ENCODE results near the gene STAMBPL1.
"Not testable (repeated sequence)": the region's sequence is repeated elsewhere in the genome, so short reads cannot be mapped to it uniquely, and the experiment has no call there.

Gene STAMBPL1

DNA sequence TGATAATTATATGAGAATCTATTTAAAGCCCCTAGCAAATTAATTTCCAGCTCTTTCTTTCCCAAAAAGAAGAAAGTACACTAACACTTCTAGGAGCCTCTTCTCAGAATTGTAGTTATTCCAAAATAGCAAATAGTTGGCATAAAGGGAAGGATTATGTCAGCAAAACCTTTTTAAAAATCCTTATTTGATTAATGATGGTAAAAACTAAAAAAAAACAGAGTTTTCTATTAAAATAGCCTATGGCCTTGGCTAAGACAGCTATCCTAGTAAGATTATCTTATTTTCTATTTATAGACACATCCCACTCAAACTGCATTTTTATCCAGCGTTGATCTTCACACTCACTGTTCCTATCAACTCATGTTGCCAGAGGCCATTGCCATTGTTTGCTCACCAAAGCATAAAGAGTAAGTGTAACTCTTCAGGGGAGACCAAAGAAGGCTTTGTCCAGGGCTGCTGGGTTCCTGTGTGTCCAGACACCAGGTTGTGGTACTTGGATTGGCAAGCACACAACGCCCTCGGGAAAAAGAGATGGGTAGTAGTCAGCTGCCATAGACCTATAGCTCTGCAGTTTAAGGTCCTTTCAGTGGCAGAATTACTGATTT lies 41.0 kb downstream of the STAMBPL1 start:
- DNase-seq (ENCODE audit: low read depth): no peak

DNA sequence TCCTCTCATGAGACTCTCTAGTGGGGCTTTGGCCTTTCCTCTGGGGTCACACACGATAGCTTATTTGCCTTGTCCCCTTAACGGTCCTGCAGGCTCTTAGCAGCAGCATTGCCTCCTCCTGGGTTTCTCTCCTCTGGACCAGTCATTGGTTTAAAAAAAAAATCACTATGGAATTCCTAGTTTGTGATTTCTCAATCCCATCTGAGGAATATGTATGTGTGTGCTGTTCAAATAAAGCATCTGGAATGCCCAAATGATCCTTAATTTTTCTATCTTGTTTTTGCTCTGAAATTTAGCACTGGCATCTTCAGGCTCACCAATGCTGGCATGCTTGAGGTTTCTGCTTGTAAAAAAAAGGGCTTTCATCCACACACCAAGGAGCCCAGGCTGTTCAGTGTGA lies 42.0 kb downstream of the STAMBPL1 start:
- DNase-seq (ENCODE audit: low read depth): no peak

DNA sequence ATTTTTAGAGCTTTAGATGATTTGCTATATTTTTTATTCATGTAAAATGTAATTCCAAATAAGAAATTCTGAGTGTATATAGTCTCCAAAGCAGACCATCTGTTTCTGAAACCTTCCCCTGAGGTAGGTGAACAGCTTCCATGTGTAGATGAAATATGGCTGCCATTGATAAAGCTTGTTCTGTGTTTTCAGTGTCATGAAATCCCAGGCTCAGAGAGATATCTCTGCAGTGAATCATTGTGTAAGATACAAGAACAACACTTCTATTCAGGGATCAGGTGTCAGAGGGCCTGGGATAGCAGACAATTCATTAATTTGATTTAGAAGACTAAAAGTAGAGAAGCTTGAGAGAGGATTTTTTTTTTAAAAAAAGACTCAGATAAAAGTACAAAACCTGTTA lies 43.5 kb downstream of the STAMBPL1 start:
- no peak for DNase-seq (ENCODE audit: low read depth)

DNA sequence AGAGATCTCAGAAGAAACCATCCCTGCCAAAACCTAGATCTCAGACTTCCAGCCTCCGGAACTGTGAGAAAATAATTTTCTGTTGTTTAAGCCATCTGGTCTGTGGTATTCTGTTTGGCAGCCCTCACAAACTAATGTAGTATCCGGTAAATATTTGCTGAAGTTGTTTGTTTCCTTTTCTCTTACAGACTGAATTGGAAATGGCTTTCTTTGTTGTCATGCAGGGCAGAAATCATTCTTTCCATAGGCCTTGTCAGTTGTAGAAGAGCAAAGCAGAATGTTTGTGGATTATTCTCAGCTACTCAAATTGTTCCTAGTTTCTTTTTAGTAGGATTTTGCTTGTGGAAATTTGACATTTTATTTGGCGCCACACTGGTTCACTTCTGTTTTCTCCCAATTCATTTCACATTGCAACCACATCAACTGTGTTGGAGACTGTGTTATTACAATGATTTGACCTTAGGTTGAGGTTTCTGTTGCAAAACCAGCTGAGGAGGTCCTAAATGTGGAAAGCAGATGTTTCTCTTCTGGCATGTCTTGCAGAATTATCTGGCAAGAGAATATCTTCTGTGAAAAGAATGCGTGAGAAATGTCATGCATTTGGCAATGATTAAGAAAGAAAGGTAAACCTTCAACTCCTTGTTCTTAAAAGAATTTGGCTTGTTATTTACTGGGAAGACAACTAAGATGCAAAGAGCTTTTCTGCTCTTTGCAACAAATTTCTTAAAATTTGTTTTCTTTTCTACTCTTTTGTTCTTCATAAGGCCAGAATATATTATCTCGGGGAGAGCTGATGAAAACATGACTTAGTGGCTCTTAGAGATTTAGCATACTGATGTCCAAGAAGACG lies 46.7 kb downstream of the STAMBPL1 start:
- DNase-seq (ENCODE audit: low read depth): peak; percentile 54

DNA sequence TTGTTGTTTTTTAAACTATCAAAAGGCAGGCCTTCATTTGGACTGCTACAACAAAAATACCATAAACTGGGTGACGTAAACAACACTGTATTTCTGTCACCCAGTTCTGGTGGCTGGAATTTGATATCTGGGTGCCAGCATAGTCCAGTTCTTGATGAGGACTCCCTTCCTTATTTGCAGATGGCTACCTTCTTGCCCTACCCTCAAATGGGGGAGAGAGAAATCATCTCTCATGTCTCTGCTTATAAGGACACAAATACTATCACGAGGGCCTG lies 47.3 kb downstream of the STAMBPL1 start:
- DNase-seq (ENCODE audit: low read depth): no peak

DNA sequence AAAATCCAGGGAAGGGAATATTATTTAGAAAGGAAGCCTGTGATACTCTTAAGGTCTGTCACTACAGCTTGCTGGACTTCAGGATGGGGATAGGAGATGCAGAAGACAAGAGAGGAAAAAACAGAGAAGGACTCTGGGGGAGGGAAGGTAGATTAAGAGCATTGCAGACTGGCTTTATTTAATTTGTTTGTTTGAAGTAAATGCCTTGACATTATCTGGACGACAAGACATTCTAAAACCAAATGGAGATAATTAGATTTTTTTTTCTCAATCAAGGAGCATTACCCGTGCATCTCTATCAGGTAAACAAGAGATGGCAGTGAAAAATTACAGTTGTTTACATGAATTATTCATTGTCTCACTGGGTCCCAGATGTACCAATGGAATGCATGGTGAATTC lies 48.2 kb downstream of the STAMBPL1 start:
- DNase-seq (ENCODE audit: low read depth): no peak

DNA sequence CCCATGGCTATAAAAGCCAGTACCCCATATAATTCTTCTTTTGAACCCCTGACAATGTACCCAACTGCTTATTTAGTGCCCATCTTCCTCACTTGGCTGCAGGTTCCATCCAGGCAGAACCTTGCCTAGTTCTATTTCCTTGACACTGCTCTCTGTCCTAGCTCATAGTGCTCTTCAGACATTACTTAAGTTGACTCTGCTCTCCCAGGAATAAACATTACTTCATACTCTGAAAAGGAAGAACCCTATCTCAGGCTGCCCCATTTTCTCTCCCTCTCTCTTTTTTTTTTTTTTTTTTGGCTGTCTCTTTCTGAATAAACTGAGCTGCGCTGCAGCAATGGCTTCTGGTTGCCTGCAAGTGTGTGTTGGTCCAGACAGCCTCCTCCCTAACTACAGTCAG lies 51.5 kb downstream of the STAMBPL1 start:
- no peak for DNase-seq (ENCODE audit: low read depth)

DNA sequence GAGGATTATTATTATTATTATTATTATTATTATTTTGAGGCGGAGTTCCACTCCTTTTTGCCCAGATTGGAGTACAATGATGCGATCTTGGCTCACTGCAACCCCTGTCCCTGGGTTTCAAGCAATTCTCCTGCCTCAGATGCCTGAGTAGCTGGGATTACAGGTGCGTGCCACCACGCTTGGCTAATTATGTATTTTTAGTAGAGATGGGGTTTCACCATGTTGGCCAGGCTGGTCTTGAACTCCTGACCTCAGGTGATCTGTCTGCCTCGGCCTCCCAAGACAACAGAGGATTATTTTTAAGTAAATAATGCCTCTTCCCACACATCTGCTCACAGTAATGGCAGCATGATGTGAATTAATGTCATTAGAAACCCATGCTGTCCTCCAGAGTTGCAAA lies 52.0 kb downstream of the STAMBPL1 start:
- not testable (repeated sequence) for DNase-seq (ENCODE audit: low read depth)

DNA sequence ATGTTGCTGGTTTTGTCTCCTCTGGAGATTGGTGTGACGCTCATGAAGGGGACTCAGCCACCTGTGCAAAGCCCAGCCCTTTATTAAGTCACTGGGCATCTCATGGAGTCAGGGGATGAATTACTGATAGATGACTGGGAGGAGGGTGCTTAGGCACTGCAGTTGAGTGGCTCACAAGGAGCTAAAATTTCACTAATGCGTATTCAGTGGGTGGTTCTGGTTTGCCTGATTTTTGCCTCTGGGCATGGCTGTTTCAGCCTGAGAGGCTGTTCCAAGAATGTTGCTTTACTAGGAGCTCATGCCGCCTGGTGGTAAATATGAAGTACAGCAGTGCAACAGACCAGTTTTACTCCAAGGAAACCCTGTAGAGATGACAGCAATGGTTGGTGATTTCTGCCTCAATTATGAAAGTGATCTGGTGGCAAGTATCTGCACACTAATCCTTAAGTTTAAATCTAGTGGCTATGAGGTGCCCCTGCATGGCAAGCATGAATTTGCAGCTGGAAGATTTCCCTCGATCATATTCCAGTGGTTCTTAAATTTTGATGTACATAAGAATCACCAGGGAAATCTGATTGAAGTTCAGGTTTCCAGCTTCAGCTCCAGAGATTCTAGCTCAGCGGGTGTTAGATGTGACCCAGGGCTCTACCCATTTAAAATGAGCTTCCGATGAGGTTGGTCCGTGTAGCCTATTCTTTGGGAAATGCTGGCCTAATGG lies 52.7 kb downstream of the STAMBPL1 start:
- peak; percentile 56 for DNase-seq (ENCODE audit: low read depth)

DNA sequence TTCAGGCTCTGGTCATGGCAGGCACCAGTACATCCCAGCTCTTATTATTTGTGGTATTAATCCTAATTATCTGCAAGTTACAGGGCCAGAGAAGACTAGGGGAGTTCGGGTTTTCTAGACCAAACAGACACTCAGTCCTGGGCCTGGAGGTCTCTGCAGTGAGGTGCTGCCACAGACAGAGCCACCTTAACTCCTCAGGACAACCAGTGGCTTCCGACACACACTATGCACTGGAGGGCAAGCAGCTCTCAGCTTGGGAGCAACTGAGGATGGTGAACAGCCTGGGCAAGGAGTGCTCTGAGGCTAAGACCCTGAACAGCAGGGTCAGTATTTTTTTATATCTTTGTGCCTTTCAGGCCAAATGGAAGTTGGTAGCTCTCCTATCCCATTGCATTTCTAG lies 53.5 kb downstream of the STAMBPL1 start:
- DNase-seq (ENCODE audit: low read depth): no peak

DNA sequence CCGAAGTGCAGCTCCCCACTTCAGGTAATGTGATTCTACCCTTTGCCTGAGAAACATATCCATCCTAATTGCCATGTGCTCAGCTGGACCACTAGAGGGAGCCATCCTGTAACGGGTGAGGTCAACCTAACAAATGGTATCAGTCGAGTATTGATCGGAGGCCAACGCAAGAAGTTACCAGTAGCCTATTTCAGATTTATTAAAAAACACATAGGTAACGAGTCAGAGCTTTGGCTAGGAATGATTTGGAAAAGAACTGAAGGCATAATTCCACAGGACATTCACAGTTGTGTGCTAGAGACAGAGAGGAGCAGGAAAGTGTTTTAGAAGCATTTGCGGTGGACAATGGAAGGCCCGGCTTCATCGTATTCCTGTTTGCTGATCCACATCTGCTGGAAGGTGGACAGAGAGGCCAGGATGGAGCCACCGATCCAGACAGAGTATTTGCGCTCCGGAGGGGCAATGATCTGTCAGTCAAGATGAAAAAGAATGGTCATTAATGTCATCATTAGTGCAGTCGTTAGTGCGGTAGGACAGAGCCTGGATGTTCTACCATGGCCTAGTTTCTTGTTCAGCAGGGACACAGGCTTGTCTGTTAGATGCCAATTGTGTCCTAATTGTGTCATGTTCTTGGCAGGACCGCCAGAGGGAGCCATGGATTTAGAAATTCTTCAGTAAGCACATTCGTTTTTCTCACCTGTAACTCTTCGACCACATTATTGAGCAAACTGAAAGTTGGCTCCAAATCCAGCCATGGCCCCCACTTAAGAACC lies 55.0 kb downstream of the STAMBPL1 start:
- no peak for DNase-seq (ENCODE audit: low read depth)

DNA sequence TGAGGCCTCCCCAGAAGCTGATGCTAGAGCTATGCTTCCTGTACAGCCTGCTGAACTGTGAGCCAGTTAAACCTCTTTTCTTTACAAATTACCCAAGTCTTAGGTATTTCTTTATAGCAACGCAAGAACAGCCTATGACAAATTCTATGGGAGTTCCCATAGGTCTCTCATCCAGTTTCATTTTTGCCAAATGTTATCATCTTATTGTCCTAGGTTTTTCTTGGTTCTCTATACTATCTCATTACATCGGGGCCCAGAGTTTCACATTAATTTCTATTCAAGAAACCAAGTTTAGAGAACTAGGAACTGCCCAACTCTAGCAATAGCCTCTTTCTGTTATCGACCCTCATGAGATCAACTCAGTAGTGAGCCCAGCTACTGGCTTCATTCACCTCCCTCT lies 56.6 kb downstream of the STAMBPL1 start:
- DNase-seq (ENCODE audit: low read depth): no peak

DNA sequence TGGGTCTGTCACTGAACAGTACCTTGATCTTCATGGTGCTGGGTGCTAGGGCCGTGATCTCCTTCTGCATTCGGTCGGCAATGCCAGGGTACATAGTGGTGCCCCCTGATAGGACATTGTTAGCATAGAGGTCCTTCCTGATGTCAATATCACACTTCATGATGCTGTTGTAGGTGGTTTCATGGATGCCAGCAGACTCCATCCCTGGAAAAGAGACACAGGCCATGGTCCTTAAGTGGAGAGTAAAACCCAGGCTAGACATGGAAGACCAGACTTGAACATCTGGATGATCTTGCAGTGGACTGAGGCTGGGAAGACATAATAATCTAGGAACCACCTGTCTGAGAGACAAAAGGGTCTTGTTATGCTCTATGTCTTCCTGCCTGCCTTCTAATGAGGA lies 58.0 kb downstream of the STAMBPL1 start:
- DNase-seq (ENCODE audit: low read depth): no peak

DNA sequence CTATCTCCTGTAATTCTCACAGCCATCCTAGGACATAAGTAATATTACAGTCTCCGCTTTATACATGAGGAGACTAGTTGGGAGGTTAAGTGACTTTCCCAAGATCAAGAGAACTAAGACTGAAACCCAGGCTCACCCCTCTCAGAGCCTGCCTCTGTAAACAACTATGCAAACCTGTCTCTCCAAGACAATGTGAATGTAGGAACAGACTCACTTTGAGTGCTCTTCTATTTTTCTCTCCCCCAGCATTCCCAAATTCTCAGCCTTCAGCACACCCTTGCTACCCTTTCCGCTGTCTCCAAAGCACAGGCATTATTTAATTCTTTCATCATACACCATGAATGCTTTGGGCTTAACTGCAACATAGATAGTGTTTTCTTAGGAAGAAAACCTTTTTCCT lies 58.9 kb downstream of the STAMBPL1 start:
- no peak for DNase-seq (ENCODE audit: low read depth)

DNA sequence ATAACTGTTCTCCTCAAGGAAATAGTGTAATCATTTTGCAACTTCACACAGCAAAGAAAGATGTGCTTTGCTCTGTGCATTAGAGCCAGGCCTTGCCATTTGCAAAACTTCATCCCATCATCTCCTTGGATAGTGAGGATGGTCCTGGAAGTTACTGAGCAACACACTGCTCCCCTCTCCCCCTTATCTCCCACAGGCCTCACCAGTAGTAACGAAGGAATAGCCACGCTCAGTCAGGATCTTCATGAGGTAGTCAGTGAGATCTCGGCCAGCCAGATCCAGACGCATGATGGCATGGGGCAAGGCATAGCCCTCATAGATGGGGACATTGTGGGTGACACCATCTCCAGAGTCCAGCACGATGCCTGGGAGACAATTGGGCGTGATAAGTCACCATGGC lies 61.0 kb downstream of the STAMBPL1 start:
- DNase-seq (ENCODE audit: low read depth): no peak

DNA sequence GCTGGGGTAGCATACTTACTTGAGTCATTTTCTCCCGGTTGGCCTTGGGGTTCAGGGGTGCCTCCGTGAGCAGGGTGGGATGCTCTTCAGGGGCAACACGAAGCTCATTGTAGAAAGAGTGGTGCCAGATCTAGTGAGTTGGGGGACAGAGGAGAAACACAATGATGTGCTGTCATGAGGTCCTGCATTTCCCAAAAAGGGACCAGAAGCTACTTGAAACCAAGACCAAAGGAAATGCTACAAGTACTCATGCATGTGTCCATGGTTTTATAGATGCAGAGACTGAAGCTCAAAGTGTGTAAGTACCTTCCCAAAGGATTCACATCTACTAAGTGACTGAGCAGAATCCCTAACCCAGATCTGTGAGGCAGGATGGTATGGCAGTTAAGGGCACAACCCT lies 63.7 kb downstream of the STAMBPL1 start:
- no peak for DNase-seq (ENCODE audit: low read depth)

DNA sequence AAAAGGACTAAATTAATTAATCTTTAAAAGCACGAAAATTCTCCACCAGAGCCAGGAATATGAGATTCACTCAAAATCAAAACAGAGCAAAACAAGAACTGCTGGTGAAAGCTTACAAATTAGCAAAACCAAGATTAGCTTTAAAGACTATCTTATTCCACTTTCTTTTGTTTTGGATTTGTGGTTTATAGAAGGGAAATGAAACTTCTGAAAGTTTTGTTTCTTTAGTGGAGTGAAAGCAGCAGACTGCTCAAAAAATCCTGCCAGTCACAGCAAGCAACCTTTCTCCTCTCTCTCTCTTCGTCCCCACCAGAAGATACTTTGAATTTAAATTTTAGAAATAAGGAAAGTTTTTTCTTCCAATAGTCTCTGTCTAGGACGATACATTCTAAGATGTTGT lies 64.8 kb downstream of the STAMBPL1 start:
- no peak for DNase-seq (ENCODE audit: low read depth)

DNA sequence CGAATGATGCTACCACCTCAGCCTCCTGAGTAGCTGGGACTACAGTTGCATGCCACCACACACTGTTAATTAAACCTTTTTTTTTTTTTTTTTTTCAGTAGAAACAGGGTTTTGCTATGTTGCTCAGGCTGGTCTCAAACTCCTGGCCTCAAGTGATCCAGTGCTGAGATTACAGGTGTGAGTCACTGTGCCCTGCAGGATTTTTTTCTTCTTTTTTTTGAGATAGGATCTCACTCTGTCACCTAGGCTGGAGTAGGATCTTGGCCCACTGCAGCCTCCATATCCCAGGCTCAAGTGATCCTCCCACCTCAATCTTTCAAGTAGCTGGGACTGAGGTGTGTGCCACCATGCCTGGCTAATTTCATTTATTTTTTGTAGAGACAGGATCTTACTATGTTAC lies 66.2 kb downstream of the STAMBPL1 start:
- no peak for DNase-seq (ENCODE audit: low read depth)

DNA sequence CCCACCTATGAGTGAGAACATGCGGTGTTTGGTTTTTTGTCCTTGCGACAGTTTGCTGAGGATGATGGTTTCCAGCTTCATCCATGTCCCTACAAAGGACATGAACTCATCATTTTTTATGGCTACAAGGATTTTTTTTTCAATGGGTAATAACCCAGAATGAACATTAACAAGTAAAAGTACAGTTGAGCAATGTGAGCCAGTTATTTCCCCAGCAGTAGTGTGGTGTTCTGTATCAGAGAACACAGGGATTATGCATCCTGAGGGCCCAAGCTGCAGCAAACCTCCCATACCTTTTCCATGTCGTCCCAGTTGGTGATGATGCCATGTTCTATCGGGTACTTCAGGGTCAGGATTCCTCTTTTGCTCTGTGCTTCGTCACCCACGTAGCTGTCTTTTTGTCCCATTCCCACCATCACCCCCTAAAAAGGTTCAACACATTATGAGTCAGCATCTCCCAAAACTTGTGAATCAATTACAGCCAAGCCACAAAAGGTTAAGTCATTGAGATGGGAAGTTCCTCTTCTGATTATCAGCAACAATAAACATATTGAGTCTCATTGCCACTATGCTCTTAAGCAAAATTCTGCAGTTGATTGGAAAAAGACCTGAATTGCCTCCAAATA lies 67.0 kb downstream of the STAMBPL1 start:
- no peak for DNase-seq (ENCODE audit: low read depth)

DNA sequence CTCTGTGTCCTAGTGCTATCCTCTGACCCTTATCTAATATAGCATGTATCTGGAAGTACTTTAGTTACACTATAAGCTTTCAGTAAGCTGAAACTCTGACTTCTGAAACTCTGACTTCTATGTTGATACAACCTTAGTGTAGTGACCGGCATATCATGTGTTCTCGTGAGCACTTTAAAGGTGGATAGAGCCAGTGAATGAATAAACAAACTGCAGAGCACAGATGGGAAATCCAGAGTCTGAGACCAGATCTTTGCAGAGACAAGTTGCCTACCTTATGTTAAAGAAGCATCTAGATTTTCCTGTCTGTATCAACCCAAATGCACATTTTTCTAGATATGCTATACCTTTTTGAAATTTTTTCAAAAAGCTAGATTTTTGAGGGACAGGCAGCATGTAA lies 69.0 kb downstream of the STAMBPL1 start:
- no peak for DNase-seq (ENCODE audit: low read depth)

DNA sequence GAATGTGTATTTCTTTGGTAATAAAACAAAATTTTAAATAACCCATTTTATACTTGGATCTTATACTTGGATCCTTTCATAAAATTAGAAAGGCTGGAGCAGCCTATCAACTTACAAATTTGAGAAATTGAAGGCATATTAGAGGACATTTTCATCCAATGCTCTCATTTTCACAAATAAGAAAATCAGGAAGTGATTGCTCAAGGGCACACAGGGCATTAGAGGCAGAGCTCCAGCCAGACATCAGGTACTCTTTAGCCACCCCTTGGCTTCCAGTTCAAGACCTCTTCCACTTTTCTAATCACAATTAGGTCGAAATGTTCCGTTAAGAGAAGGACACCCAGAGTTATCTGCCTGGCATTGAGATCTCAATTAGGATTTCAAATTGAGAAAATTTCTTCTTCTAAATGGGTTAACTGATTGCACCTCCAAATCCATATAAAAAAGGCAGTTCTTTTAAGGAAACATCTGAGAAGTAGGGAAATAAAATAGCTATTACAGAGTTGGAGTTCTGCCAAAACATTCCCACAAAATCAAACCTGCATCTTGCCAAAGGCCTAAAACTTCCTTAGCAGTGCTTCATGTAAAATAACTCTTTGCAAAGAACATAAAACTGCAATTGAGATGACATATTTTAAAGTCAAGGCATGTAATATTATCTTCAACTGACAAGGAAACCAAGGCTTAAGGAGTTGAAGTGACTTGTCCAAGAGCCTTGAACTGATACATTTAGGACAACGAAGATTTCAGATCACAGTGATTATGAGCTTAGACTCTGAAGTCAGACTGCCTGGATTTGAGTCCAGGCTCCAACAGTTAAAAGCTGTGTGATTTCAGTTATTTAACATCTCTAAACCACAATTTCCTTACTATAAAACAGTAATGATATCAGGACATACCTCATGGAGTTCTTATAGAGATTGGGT lies 70.1 kb downstream of the STAMBPL1 start:
- no peak for DNase-seq (ENCODE audit: low read depth)

Data from non-pigmented ciliary epithelial cell (primary cell).